H1 (cell line): ENCODE results near the gene EPS8. TPM values are rescaled to one million over a fixed set of nuclear protein-coding genes. Genes with fewer than 3 reads are reported as not detected.

Experiments used
- CTCF ChIA-PET: fragments of 300-600 bp; sonication (Branson Sonifier 250); formaldehyde crosslinking; loops from one replicate; lab custom pipeline; 2021; ENCODE audit not compliant: partially characterized antibody; lab: Charles Lee
- POLR2A ChIA-PET: fragments of 300-600 bp; sonication (Branson Sonifier 250); formaldehyde crosslinking; loops from one replicate; lab custom pipeline; 2021; ENCODE audit warnings: inconsistent platforms; ENCODE audit not compliant: partially characterized antibody; lab: Charles Lee
- DNase-seq, 2 experiments: peaks; one replicate each; pipeline versions ENCODE4 v3.0.0 to v3.0.0-alpha.2; 2010 to 2022; ENCODE audit warnings: low spot score in 2 of 2, low read depth in 1 of 2, mixed read lengths in 1 of 2
- FAIRE-seq: peaks from 2 replicates; lab custom pipeline; 2011; peaks lifted over from hg19 to GRCh38; lab: Jason Lieb, UNC
- H2AFZ ChIP-seq: 2 replicates; pipeline ENCODE4 v1.8.1; 2012; ENCODE audit warnings: low read length, inconsistent platforms
- H2AK5ac ChIP-seq: 2 replicates; pipeline ENCODE4 v1.6.1; 2013; ENCODE audit warnings: low read depth, low read length
- H2BK120ac ChIP-seq: replicated peaks from 2 replicates; pipeline ENCODE3; 2013; ENCODE audit warnings: low read depth, low read length, inconsistent platforms
- H2BK12ac ChIP-seq: 2 replicates; pipeline ENCODE4 v1.6.1; 2013; ENCODE audit warnings: low read depth, low read length
- H2BK15ac ChIP-seq: 2 replicates; pipeline ENCODE4 v1.6.1; 2013; ENCODE audit warnings: low read length
- H2BK20ac ChIP-seq: 2 replicates; pipeline ENCODE4 v1.6.1; 2013; ENCODE audit warnings: low read length
- H2BK5ac ChIP-seq: 2 replicates; pipeline ENCODE4 v1.6.1; 2013; ENCODE audit warnings: low read depth, low read length
- H3K14ac ChIP-seq: 2 replicates; pipeline ENCODE4 v1.6.1; 2013; ENCODE audit warnings: inconsistent platforms; ENCODE audit not compliant: insufficient read length
- H3K18ac ChIP-seq: 2 replicates; pipeline ENCODE4 v1.6.1; 2013; ENCODE audit warnings: low read length; ENCODE audit errors: extremely low read depth
- H3K23ac ChIP-seq: 2 replicates; pipeline ENCODE4 v1.6.1; 2013; ENCODE audit warnings: inconsistent platforms; ENCODE audit not compliant: insufficient read length
- H3K23me2 ChIP-seq: 2 replicates; pipeline ENCODE4 v1.6.1; 2013; ENCODE audit warnings: low read depth, low read length
- H3K27ac ChIP-seq: 2 replicates; pipeline ENCODE4 v1.6.1; 2011; ENCODE audit warnings: low read depth, low read length, inconsistent platforms
- H3K27me3 ChIP-seq, 4 experiments: replicated peaks in 1 of 4; 1 replicate in 1 of 4; 2 replicates in 3 of 4; pipeline versions ENCODE4 v1.6.1 to v1.8.1; 2011 to 2013; ENCODE audit warnings: low read length in 3 of 4, mild to moderate bottlenecking in 3 of 4, inconsistent platforms in 2 of 4, mixed read lengths in 2 of 4, moderate library complexity in 1 of 4; ENCODE audit not compliant: control insufficient read depth in 3 of 4, insufficient read depth in 3 of 4; ENCODE audit errors: extremely low read depth in 1 of 4
- H3K36me3 ChIP-seq, 4 experiments: 2 replicates each; pipeline versions ENCODE4 v1.6.1 to v1.8.1; 2011 to 2013; ENCODE audit warnings: mild to moderate bottlenecking in 4 of 4, low read length in 3 of 4, moderate library complexity in 2 of 4, control low read depth in 1 of 4, inconsistent platforms in 1 of 4; ENCODE audit not compliant: insufficient read depth in 4 of 4, control insufficient read depth in 2 of 4
- H3K4ac ChIP-seq: replicated peaks from 2 replicates; pipeline ENCODE3; 2013; ENCODE audit warnings: low read length, low read depth, mixed read lengths, inconsistent platforms; ENCODE audit not compliant: insufficient read length
- H3K4me1 ChIP-seq, 4 experiments: replicated peaks in 1 of 4; 1 replicate in 1 of 4; 2 replicates in 3 of 4; pipeline versions ENCODE4 v1.6.1 to v1.8.1; 2011 to 2013; ENCODE audit warnings: low read length in 3 of 4, inconsistent platforms in 2 of 4, mixed read lengths in 1 of 4; ENCODE audit not compliant: insufficient read depth in 4 of 4, control insufficient read depth in 3 of 4
- H3K4me2 ChIP-seq, 2 experiments: 2 replicates each; pipeline versions ENCODE4 v1.6.1 to v1.8.1; 2011 to 2013; ENCODE audit warnings: low read depth in 2 of 2, low read length in 2 of 2, control low read depth in 1 of 2, inconsistent platforms in 1 of 2, mild to moderate bottlenecking in 1 of 2; ENCODE audit not compliant: insufficient read depth in 1 of 2
- H3K4me3 ChIP-seq, 4 experiments: fragments of 200-600, 300-600 bp in 1 of 4; sonication (generic), shearing (Covaris generic), sonication (Bioruptor Twin) in 1 of 4; 2 replicates each; pipeline versions ENCODE4 v1.5.1 to v1.8.1; 2011 to 2016; ENCODE audit warnings: low read length in 4 of 4, low read depth in 3 of 4, control low read depth in 2 of 4, inconsistent platforms in 2 of 4, mild to moderate bottlenecking in 2 of 4, mixed read lengths in 1 of 4, moderate library complexity in 1 of 4; ENCODE audit not compliant: insufficient read depth in 2 of 4; ENCODE audit errors: extremely low read depth in 1 of 4
- H3K56ac ChIP-seq: replicated peaks from 2 replicates; pipeline ENCODE3; 2013; ENCODE audit warnings: low read depth, mild to moderate bottlenecking, mixed read lengths, low read length, inconsistent platforms; ENCODE audit not compliant: insufficient read length
- H3K79me1 ChIP-seq: 2 replicates; pipeline ENCODE4 v1.6.1; 2013; ENCODE audit warnings: low read depth, low read length, control low read depth
- H3K79me2 ChIP-seq, 2 experiments: 2 replicates each; pipeline versions ENCODE4 v1.6.1 to v1.8.1; 2012 to 2013; ENCODE audit warnings: low read length in 2 of 2, mild to moderate bottlenecking in 2 of 2, inconsistent platforms in 1 of 2; ENCODE audit not compliant: insufficient read depth in 2 of 2, control insufficient read depth in 1 of 2
- H3K9ac ChIP-seq, 4 experiments: replicated peaks in 1 of 4; 1 replicate in 1 of 4; 2 replicates in 3 of 4; pipeline versions ENCODE4 v1.6.1 to v1.8.1; 2011 to 2013; ENCODE audit warnings: low read depth in 3 of 4, low read length in 3 of 4, control low read depth in 2 of 4, mild to moderate bottlenecking in 2 of 4, moderate library complexity in 2 of 4, inconsistent platforms in 1 of 4; ENCODE audit errors: extremely low read depth in 1 of 4
- H3K9me3 ChIP-seq, 2 experiments: 2 replicates each; pipeline versions ENCODE4 v1.6.1 to v1.8.1; 2012 to 2013; ENCODE audit warnings: mild to moderate bottlenecking in 2 of 2, moderate library complexity in 2 of 2, control low read depth in 1 of 2, inconsistent platforms in 1 of 2, low read depth in 1 of 2, low read length in 1 of 2, mixed read lengths in 1 of 2; ENCODE audit not compliant: insufficient read depth in 2 of 2
- H4K20me1 ChIP-seq, 2 experiments: replicated peaks in 1 of 2; 2 replicates each; pipeline versions ENCODE3 to v1.8.1; 2011 to 2013; ENCODE audit warnings: inconsistent platforms in 2 of 2, low read length in 2 of 2, mild to moderate bottlenecking in 1 of 2; ENCODE audit not compliant: insufficient read depth in 2 of 2, control insufficient read depth in 1 of 2
- H4K5ac ChIP-seq: 2 replicates; pipeline ENCODE4 v1.6.1; 2013; ENCODE audit warnings: low read length, low read depth, mixed read lengths, inconsistent platforms; ENCODE audit not compliant: insufficient read length
- H4K8ac ChIP-seq: 2 replicates; pipeline ENCODE4 v1.8.0; 2013; ENCODE audit warnings: mild to moderate bottlenecking, moderate library complexity, low read length, inconsistent platforms; ENCODE audit not compliant: insufficient read depth; ENCODE audit errors: extremely low read depth
- H4K91ac ChIP-seq: replicated peaks from 2 replicates; pipeline ENCODE3; 2013; ENCODE audit warnings: low read length, mixed read lengths, inconsistent platforms; ENCODE audit not compliant: insufficient read length
- CHD1 ChIP-seq: IDR thresholded peaks from 2 replicates; pipeline ENCODE4 v1.6.1; 2012; ENCODE audit warnings: low read depth, low read length, improper control_type of control experiment
- FOSL1 ChIP-seq: IDR thresholded peaks from 2 replicates; pipeline ENCODE4 v1.6.1; 2011; ENCODE audit warnings: mild to moderate bottlenecking, low read depth, low read length, moderate library complexity; ENCODE audit not compliant: insufficient read depth
- GTF2F1 ChIP-seq: IDR thresholded peaks from 2 replicates; pipeline ENCODE4 v1.6.1; 2012; ENCODE audit warnings: low read depth, low read length, improper control_type of control experiment, borderline replicate concordance
- KDM1A ChIP-seq: fragments of 200-600, 300-600 bp; sonication (generic); IDR thresholded peaks from 2 replicates; pipeline ENCODE4 v1.7.1; 2016; ENCODE audit warnings: mild to moderate bottlenecking, low read length, borderline replicate concordance
- KDM4A ChIP-seq: IDR thresholded peaks from one replicate; pipeline ENCODE4 v1.7.1; 2012; ENCODE audit warnings: low read depth, mild to moderate bottlenecking, moderate library complexity, low read length, inconsistent platforms; ENCODE audit not compliant: severe bottlenecking
- KDM5A ChIP-seq: fragments of 200-600 bp; IDR thresholded peaks from 2 replicates; pipeline ENCODE4 v1.7.1; 2012; ENCODE audit warnings: mild to moderate bottlenecking, low read length, inconsistent platforms, mixed read lengths
- NANOG ChIP-seq: IDR thresholded peaks from 2 replicates; pipeline ENCODE4 v1.6.1; 2011; ENCODE audit warnings: low read length, low read depth, mild to moderate bottlenecking, inconsistent platforms; ENCODE audit not compliant: insufficient read depth, poor library complexity, severe bottlenecking
- RBBP5 ChIP-seq: IDR thresholded peaks from 2 replicates; pipeline ENCODE4 v1.7.1; 2012; ENCODE audit warnings: low read depth, mild to moderate bottlenecking, inconsistent platforms, low read length, moderate library complexity, borderline replicate concordance
- RFX5 ChIP-seq: IDR thresholded peaks from 2 replicates; pipeline ENCODE4 v1.6.1; 2011; ENCODE audit warnings: low read depth, low read length, improper control_type of control experiment, borderline replicate concordance
- SIX5 ChIP-seq: IDR thresholded peaks from 2 replicates; pipeline ENCODE4 v1.6.1; 2011; ENCODE audit warnings: mild to moderate bottlenecking, low read depth, low read length
- WGBS, 2 experiments: shearing (Covaris generic) in 1 of 2; methylation state at CpG; one replicate each; pipeline versions ENCODE4 v1.1.6 to v1.1.7; 2013 to 2015; ENCODE audit warnings: low lambda C conversion rate in 2 of 2, mixed read lengths in 2 of 2, inconsistent platforms in 1 of 2, low coverage in 1 of 2, missing lambda C conversion rate in 1 of 2; ENCODE audit not compliant: insufficient replicate concordance in 2 of 2, insufficient coverage in 1 of 2, insufficient read length in 1 of 2; ENCODE audit errors: extremely low coverage in 1 of 2, missing lambda C conversion rate in 1 of 2; 5-methylcytosine and 5-hydroxymethylcytosine counted together
- polyA plus RNA-seq, 7 experiments: library from polyadenylated mRNA; depleted of rRNA in 3 of 7; stranded (reverse) in 5 of 7; unstranded in 2 of 7; fragments of >200 nt in 5 of 7; fragments of 200-250 nt in 2 of 7; gene quantifications; 1 replicate in 5 of 7; 2 replicates in 1 of 7; 4 replicates in 1 of 7; pipeline versions ENCODE4 v1.2.1 to v1.2.3, GENCODE V29; 2011 to 2013; ENCODE audit warnings: missing spikeins in 2 of 7, mixed read lengths in 2 of 7
- total RNA-seq: library from RNA; stranded (reverse); fragmentation: NEBNext Ultra II Directional; extraction: Animal tissue kit (Norgen Biotek cat#: 25700); gene quantifications from 2 replicates; pipeline ENCODE4 v1.2.1, GENCODE V29; 2021

EPS8 gene
- total and polyA plus RNA-seq, 2 of the 8 experiments (the other 6 are each of a cell fraction or from before 2014, with no cell fraction given), result 3.0 to 4.6 TPM

GRCh38 chr12:15819644-15820437 is 30.7 kb upstream of the EPS8 start:
- FAIRE-seq (no peak), DNase-seq (no peak)
- no peak overlapping the region for H3K27ac ChIP-seq
- H3K14ac ChIP-seq, result no peak overlapping the region
- no peak overlapping the region for H3K9ac ChIP-seq
- no peak overlapping the region for H3K4me2 ChIP-seq
- H3K4me3 ChIP-seq, result no peak overlapping the region
- no peak overlapping the region for H2BK12ac ChIP-seq
- CTCF ChIA-PET, result no interaction called here
- no peak overlapping the region for H2BK15ac ChIP-seq
- H2AFZ ChIP-seq, result no peak overlapping the region
- 90% methylated on average over 3 of the region's 3 CpGs; no CpG with 5 or more reads in 1 of the 2 experiments for WGBS, 2 experiments
- no peak overlapping the region for H2AK5ac ChIP-seq
- no peak overlapping the region for H4K8ac ChIP-seq
- no peak overlapping the region for H2BK5ac ChIP-seq
- no peaks in the 10 kb centered on the region for H3K9me3 ChIP-seq
- H3K23me2 ChIP-seq, result no peaks in the 10 kb centered on the region
- H3K79me2 ChIP-seq, result no peaks in the 10 kb centered on the region
- no peak overlapping the region for H3K4ac ChIP-seq
- no peaks in the 10 kb centered on the region for H4K20me1 ChIP-seq
- H3K36me3 ChIP-seq, result no peaks in the 10 kb centered on the region
- H3K27me3 ChIP-seq, result no peaks in the 10 kb centered on the region
- H2BK120ac ChIP-seq, result no peak overlapping the region
- no peak overlapping the region for H4K5ac ChIP-seq
- no peak overlapping the region for H2BK20ac ChIP-seq
- H3K4me1 ChIP-seq, result no peaks in the 10 kb centered on the region
- H4K91ac ChIP-seq, result no peak overlapping the region
- no peak overlapping the region for H3K23ac ChIP-seq
- no peaks in the 10 kb centered on the region for H3K79me1 ChIP-seq
- H3K18ac ChIP-seq, result no peak overlapping the region
- POLR2A ChIA-PET, result no interaction called here
- H3K56ac ChIP-seq, result no peak overlapping the region
- TF ChIP-seq RBBP5 (no peak), CHD1 (no peak), KDM5A (no peak), FOSL1 (no peak), KDM1A (no peak), NANOG (no peak), KDM4A (no peak), GTF2F1 (no peak), SIX5 (no peak), RFX5 (no peak)
